Small intestine (tissue), 7 donors: ENCODE results near the gene ETFDH. TPM values are rescaled to one million over a fixed set of nuclear protein-coding genes. Genes with fewer than 3 reads are reported as not detected.
A peak's percentile ranks its signal among the peaks of the same experiment; 100 is the strongest.
"Not testable (repeated sequence)": the region's sequence is repeated elsewhere in the genome, so short reads cannot be mapped to it uniquely, and the experiment has no call there.

ENCODE experiments used
- DNase-seq, 2 donors: peaks; one replicate each; pipeline versions ENCODE4 v3.0.0 to v3.0.0-alpha.2; 2013
- FAIRE-seq: peaks from 2 replicates; lab custom pipeline; 2012; peaks lifted over from hg19 to GRCh38; lab: Jason Lieb, UNC
- H3K27ac ChIP-seq, 3 donors: one replicate each; pipeline ENCODE4 v1.5.1; 2013; ENCODE audit warnings: low read length in 2 of 3, mild to moderate bottlenecking in 2 of 3, control low read depth in 1 of 3, inconsistent platforms in 1 of 3, low read depth in 1 of 3, moderate library complexity in 1 of 3
- H3K27me3 ChIP-seq, 3 donors: one replicate each; pipeline ENCODE4 v1.6.1; 2013; ENCODE audit warnings: low read length in 3 of 3, inconsistent platforms in 1 of 3; ENCODE audit not compliant: control insufficient read depth in 3 of 3, insufficient read depth in 3 of 3
- H3K36me3 ChIP-seq, 3 donors: one replicate each; pipeline ENCODE4 v1.6.1; 2013; ENCODE audit warnings: low read length in 3 of 3, inconsistent platforms in 1 of 3, low read depth in 1 of 3, mild to moderate bottlenecking in 1 of 3, moderate library complexity in 1 of 3; ENCODE audit not compliant: control insufficient read depth in 3 of 3, insufficient read depth in 2 of 3
- H3K4me1 ChIP-seq, 3 donors: one replicate each; pipeline ENCODE4 v1.6.1; 2013; ENCODE audit warnings: low read length in 2 of 3, inconsistent platforms in 1 of 3, low read depth in 1 of 3, mild to moderate bottlenecking in 1 of 3, moderate library complexity in 1 of 3; ENCODE audit not compliant: control insufficient read depth in 3 of 3, insufficient read depth in 2 of 3
- H3K4me3 ChIP-seq, 3 donors: one replicate each; pipeline ENCODE4 v1.5.1; 2013; ENCODE audit warnings: low read length in 3 of 3, control low read depth in 1 of 3, inconsistent platforms in 1 of 3, low read depth in 1 of 3, mild to moderate bottlenecking in 1 of 3, moderate library complexity in 1 of 3
- H3K9me3 ChIP-seq, 2 donors: one replicate each; pipeline ENCODE4 v1.6.1; 2013; ENCODE audit warnings: low read depth in 1 of 2, low read length in 1 of 2; ENCODE audit not compliant: control insufficient read depth in 2 of 2, insufficient read depth in 1 of 2
- WGBS, 3 donors: extraction: QIAGEN DNeasy Blood & Tissue Kit; methylation state at CpG; one replicate each; pipeline ENCODE4 v1.1.7; 2013; 5-methylcytosine and 5-hydroxymethylcytosine counted together
- polyA plus RNA-seq, 4 donors: library from polyadenylated mRNA; stranded (reverse) in 3 of 4; unstranded in 1 of 4; fragments of 200-250 nt in 3 of 4; fragments of 120-200 nt in 1 of 4; gene quantifications; one replicate each; pipeline versions ENCODE4 v1.2.1 to v1.2.3, GENCODE V29; 2013
- donor health status: healthy with polysubstance abuse.
- donor health status: control.
- donor health status: control.
- donor health status: Bipolar disorder and iron deficiency.
- donor health status: healthy.

The ETFDH gene
- polyA plus RNA-seq, 4 donors, result 30.6 to 72.4 (median 43.0) TPM

GRCh38 chr4:158682066-158682465 is 10.0 kb downstream of the ETFDH start:
- Histone ChIP-seq H3K27ac (no peak overlapping the region), H3K9me3 (no peaks in the 10 kb centered on the region), H3K4me1 (peaks cover 0 to 2% (median 0%) of the 10 kb centered on the region in 3 donors), H3K27me3 (no peaks in the 10 kb centered on the region), H3K4me3 (no peak overlapping the region), H3K36me3 (peaks cover 0 to 5% (median 2%) of the 10 kb centered on the region in 3 donors)
- 65 to 85% (median 76%) methylated on average over 2 of the region's 2 CpGs for WGBS, 3 donors
- FAIRE-seq (no peak), DNase-seq (no peak)

GRCh38 chr4:158688813-158689212 is 16.7 kb downstream of the ETFDH start:
- Histone ChIP-seq H3K4me1 (no peaks in the 10 kb centered on the region), H3K27me3 (no peaks in the 10 kb centered on the region), H3K4me3 (no peak overlapping the region), H3K9me3 (no peaks in the 10 kb centered on the region), H3K27ac (no peak overlapping the region), H3K36me3 (peaks cover 0 to 6% (median 5%) of the 10 kb centered on the region in 3 donors)
- FAIRE-seq (no peak), DNase-seq (no peak)
- 65 to 78% (median 69%) methylated on average over 1 of the region's 1 CpG for WGBS, 3 donors

GRCh38 chr4:158704274-158704673 is 32.2 kb downstream of the ETFDH start:
- Histone ChIP-seq H3K4me3 (no peak overlapping the region), H3K27me3 (no peaks in the 10 kb centered on the region), H3K9me3 (no peaks in the 10 kb centered on the region), H3K36me3 (peaks cover 0 to 24% (median 14%) of the 10 kb centered on the region in 3 donors), H3K4me1 (no peaks in the 10 kb centered on the region), H3K27ac (no peak overlapping the region)
- FAIRE-seq (no peak), DNase-seq (no peak)
- 93 to 97% (median 95%) methylated on average over 4 of the region's 4 CpGs for WGBS, 3 donors

- no peak overlapping the region for H3K4me3 ChIP-seq
- FAIRE-seq (no peak), DNase-seq (no peak)
- WGBS, 3 donors, result 71 to 76% (median 75%) methylated on average over 1 of the region's 1 CpG
- peaks cover 13 to 28% (median 16%) of the 10 kb centered on the region in 3 donors for H3K36me3 ChIP-seq
- H3K4me1 ChIP-seq, result no peaks in the 10 kb centered on the region
- H3K9me3 ChIP-seq, result no peaks in the 10 kb centered on the region
- no peaks in the 10 kb centered on the region for H3K27me3 ChIP-seq
- no peak overlapping the region for H3K27ac ChIP-seq
Observed at GRCh38 chr4:158710814-158711213, 38.7 kb downstream of the ETFDH start.

GRCh38 chr4:158712622-158713021 is 40.5 kb downstream of the ETFDH start:
- WGBS, 3 donors, result 94 to 97% (median 96%) methylated on average over 4 of the region's 4 CpGs

GRCh38 chr4:158714937-158715336 is 42.8 kb downstream of the ETFDH start:
- Histone ChIP-seq H3K4me1 (no peaks in the 10 kb centered on the region), H3K4me3 (no peak overlapping the region), H3K9me3 (no peaks in the 10 kb centered on the region), H3K27me3 (no peaks in the 10 kb centered on the region), H3K27ac (no peak overlapping the region), H3K36me3 (peaks cover 24 to 25% (median 25%) of the 10 kb centered on the region in 3 donors)
- WGBS, 3 donors, result 85 to 95% (median 92%) methylated on average over 4 of the region's 4 CpGs
- FAIRE-seq (no peak), DNase-seq (no peak)

More at GRCh38 chr4:158712622-158713021, 40.5 kb downstream of the ETFDH start:
- not testable (repeated sequence) for H3K4me1 ChIP-seq, H3K9me3 ChIP-seq, H3K27ac ChIP-seq, H3K27me3 ChIP-seq, H3K4me3 ChIP-seq, FAIRE-seq, DNase-seq
- H3K36me3 ChIP-seq, result peaks cover 17 to 23% (median 18%) of the 10 kb centered on the region in 3 donors

GRCh38 chr4:158715802-158716201 is 43.7 kb downstream of the ETFDH start:
- H3K4me1 ChIP-seq, result no peaks in the 10 kb centered on the region
- DNase-seq (no peak), FAIRE-seq (no peak)
- H3K4me3 ChIP-seq, result no peak overlapping the region
- no peaks in the 10 kb centered on the region for H3K27me3 ChIP-seq
- no peak overlapping the region for H3K27ac ChIP-seq
- H3K9me3 ChIP-seq, result no peaks in the 10 kb centered on the region
- WGBS, 3 donors, result 37 to 76% (median 40%) methylated on average over 3 of the region's 3 CpGs
- H3K36me3 ChIP-seq, result peaks cover 25% of the 10 kb centered on the region in 3 donors

- peak overlapping the region in 1 of 3 donors; percentile 90 for H3K27ac ChIP-seq
- peak; percentile 86 for FAIRE-seq
- H3K36me3 ChIP-seq, result peaks cover 10 to 17% (median 13%) of the 10 kb centered on the region in 3 donors
- H3K27me3 ChIP-seq, result no peaks in the 10 kb centered on the region
- no peak for DNase-seq
- H3K4me3 ChIP-seq, result peak overlapping the region in 1 of 3 donors; percentile 80
- peaks cover 0 to 3% (median 0%) of the 10 kb centered on the region in 3 donors for H3K4me1 ChIP-seq
- no peaks in the 10 kb centered on the region for H3K9me3 ChIP-seq
- WGBS, 3 donors, result 87 to 98% (median 93%) methylated on average over 1 of the region's 1 CpG
Observed at GRCh38 chr4:158721680-158722079, 49.6 kb downstream of the ETFDH start.
